Measurements from ENCODE around the gene CHIT1. TPM values are rescaled to one million over a fixed set of nuclear protein-coding genes. Genes with fewer than 3 reads are reported as not detected.

Gene CHIT1
- total and polyA plus RNA-seq, 2 of the 8 experiments (the other 6 are each of a cell fraction or from before 2014, with no cell fraction given): not detected

DNA sequence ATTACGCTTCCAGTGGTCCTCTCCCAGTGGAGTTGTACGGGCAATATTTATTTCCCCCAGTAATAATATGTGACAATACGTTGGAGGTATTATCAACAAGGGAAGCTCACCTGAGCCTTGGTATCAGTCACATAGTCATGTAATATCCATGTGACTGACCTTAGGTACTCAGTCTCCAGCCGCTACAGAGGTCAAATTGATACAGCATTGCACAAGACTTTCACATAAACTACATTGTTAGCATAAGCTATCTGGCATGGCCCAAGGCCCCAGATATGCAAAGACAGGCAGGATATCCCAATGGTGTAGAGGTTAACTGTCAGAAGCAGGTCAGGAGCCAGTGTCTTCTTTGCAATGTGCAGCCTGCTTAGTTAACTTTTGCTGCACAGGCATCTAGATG is 15.3 kb upstream of the CHIT1 start:
- no peak overlapping the region for H3K4me3 ChIP-seq (ENCODE audit: extremely low read depth in 1 of 4, insufficient read depth in 2 of 4, low read depth in 3 of 4, low read length in 4 of 4)
- H3K27ac ChIP-seq (ENCODE audit: low read depth, low read length): no peak overlapping the region
- H2BK12ac ChIP-seq (ENCODE audit: low read depth, low read length): no peak overlapping the region
- H2AFZ ChIP-seq (ENCODE audit: low read length): no peak overlapping the region
- WGBS, 2 experiments (ENCODE audit: extremely low coverage in 1 of 2, insufficient coverage in 1 of 2, insufficient read length in 1 of 2, insufficient replicate concordance in 2 of 2, low coverage in 1 of 2, low lambda C conversion rate in 2 of 2, missing lambda C conversion rate in 1 of 2): 47% methylated on average over 4 of the region's 4 CpGs; no CpG with 5 or more reads in 1 of the 2 experiments
- no peaks in the 10 kb centered on the region; a peak in 1 of 7 replicates for H3K27me3 ChIP-seq (replicated peaks in 1 of 4; ENCODE audit: control insufficient read depth in 3 of 4, extremely low read depth in 1 of 4, insufficient read depth in 3 of 4, low read length in 3 of 4)
- H3K4me2 ChIP-seq (ENCODE audit: insufficient read depth in 1 of 2, low read depth in 2 of 2, low read length in 2 of 2): no peak overlapping the region
- H3K56ac ChIP-seq (replicated peaks; ENCODE audit: insufficient read length, low read depth, low read length): no peak overlapping the region
- H3K9ac ChIP-seq (replicated peaks in 1 of 4; ENCODE audit: extremely low read depth in 1 of 4, low read depth in 3 of 4, low read length in 3 of 4): no peak overlapping the region
- no peaks in the 10 kb centered on the region for H4K20me1 ChIP-seq (replicated peaks in 1 of 2; ENCODE audit: control insufficient read depth in 1 of 2, insufficient read depth in 2 of 2, low read length in 2 of 2)
- no peaks in the 10 kb centered on the region for H3K4me1 ChIP-seq (replicated peaks in 1 of 4; ENCODE audit: control insufficient read depth in 3 of 4, insufficient read depth in 4 of 4, low read length in 3 of 4)
- no peaks in the 10 kb centered on the region for H3K79me2 ChIP-seq (ENCODE audit: control insufficient read depth in 1 of 2, insufficient read depth in 2 of 2, low read length in 2 of 2)
- H3K18ac ChIP-seq (ENCODE audit: extremely low read depth, low read length): no peak overlapping the region
- no peaks in the 10 kb centered on the region for H3K23me2 ChIP-seq (ENCODE audit: low read depth, low read length)
- H2BK5ac ChIP-seq (ENCODE audit: low read depth, low read length): no peak overlapping the region
- H2BK20ac ChIP-seq (ENCODE audit: low read length): no peak overlapping the region
- no peaks in the 10 kb centered on the region for H3K36me3 ChIP-seq (ENCODE audit: control insufficient read depth in 2 of 4, insufficient read depth in 4 of 4, low read length in 3 of 4)
- H2BK15ac ChIP-seq (ENCODE audit: low read length): no peak overlapping the region
- POLR2A ChIA-PET (ENCODE audit: partially characterized antibody): no interaction called here
- no peaks in the 10 kb centered on the region for H3K79me1 ChIP-seq (ENCODE audit: low read depth, low read length)
- CTCF ChIA-PET (ENCODE audit: partially characterized antibody): interaction anchor here (0.6 to 2.7 kb wide), 6 partner anchors 23 to 1031 kb away, joined by 3 to 12 read pairs (median 3); no protein-coding TSS in a partner anchor
- no peak overlapping the region for H2AK5ac ChIP-seq (ENCODE audit: low read depth, low read length)
- no peak overlapping the region for H2BK120ac ChIP-seq (replicated peaks; ENCODE audit: low read depth, low read length)
- no peak overlapping the region for H4K8ac ChIP-seq (ENCODE audit: extremely low read depth, insufficient read depth, low read length)
- H3K23ac ChIP-seq (ENCODE audit: insufficient read length): no peak overlapping the region
- no peak overlapping the region for H3K14ac ChIP-seq (ENCODE audit: insufficient read length)
- H3K9me3 ChIP-seq (ENCODE audit: insufficient read depth in 2 of 2, low read depth in 1 of 2, low read length in 1 of 2): no peaks in the 10 kb centered on the region
- no peak overlapping the region for H4K5ac ChIP-seq (ENCODE audit: insufficient read length, low read depth, low read length)
- no peak overlapping the region for H3K4ac ChIP-seq (replicated peaks; ENCODE audit: insufficient read length, low read depth, low read length)
- no peak overlapping the region for H4K91ac ChIP-seq (replicated peaks; ENCODE audit: insufficient read length, low read length)
- DNase-seq (ENCODE audit: low read depth in 1 of 2, low spot score in 2 of 2) (no peak), FAIRE-seq (no peak)
- TF ChIP-seq, protein P1, sequence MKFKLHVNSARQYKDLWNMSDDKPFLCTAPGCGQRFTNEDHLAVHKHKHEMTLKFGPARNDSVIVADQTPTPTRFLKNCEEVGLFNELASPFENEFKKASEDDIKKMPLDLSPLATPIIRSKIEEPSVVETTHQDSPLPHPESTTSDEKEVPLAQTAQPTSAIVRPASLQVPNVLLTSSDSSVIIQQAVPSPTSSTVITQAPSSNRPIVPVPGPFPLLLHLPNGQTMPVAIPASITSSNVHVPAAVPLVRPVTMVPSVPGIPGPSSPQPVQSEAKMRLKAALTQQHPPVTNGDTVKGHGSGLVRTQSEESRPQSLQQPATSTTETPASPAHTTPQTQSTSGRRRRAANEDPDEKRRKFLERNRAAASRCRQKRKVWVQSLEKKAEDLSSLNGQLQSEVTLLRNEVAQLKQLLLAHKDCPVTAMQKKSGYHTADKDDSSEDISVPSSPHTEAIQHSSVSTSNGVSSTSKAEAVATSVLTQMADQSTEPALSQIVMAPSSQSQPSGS (IDR thresholded peaks at IDR 0.05; ENCODE audit: low read length): no peak
- TF ChIP-seq CEBPB (IDR thresholded peaks at IDR 0.05; ENCODE audit: low read depth, low read length) (no peak), RXRA (IDR thresholded peaks at IDR 0.05; ENCODE audit: insufficient read depth, low read depth, low read length) (no peak), CHD1 (IDR thresholded peaks at IDR 0.05; ENCODE audit: low read depth, low read length) (no peak)

Data from H1 (cell line).